Inflammatory macrophage treated with lipopolysaccharide for 1 hour (primary cell): Measurements from ENCODE around the gene RIOX2.
"Not testable (repeated sequence)": the region's sequence is repeated elsewhere in the genome, so short reads cannot be mapped to it uniquely, and the experiment has no call there.

ENCODE experiments used
- DNase-seq, 2 donors: peaks; one replicate each; pipeline ENCODE4 v3.0.0-alpha.2; 2020 to 2022

RIOX2 gene

GRCh38 chr3:97909830-97910229 is 62.4 kb downstream of the RIOX2 start:
- DNase-seq, result not testable (repeated sequence)

GRCh38 chr3:97901313-97902248 is 70.7 kb downstream of the RIOX2 start:
- peak; percentile 36 to 37 for DNase-seq

GRCh38 chr3:97899331-97899730 is 72.9 kb downstream of the RIOX2 start:
- DNase-seq, result no peak

- DNase-seq, result no peak
Measured at GRCh38 chr3:97896547-97896946, 75.7 kb downstream of the RIOX2 start.

GRCh38 chr3:97896129-97896528 is 76.1 kb downstream of the RIOX2 start:
- DNase-seq, result no peak

- no peak for DNase-seq
Measured at GRCh38 chr3:97895216-97895615, 77.0 kb downstream of the RIOX2 start.

GRCh38 chr3:97892852-97893251 is 79.4 kb downstream of the RIOX2 start:
- no peak for DNase-seq
